ENCODE measurements around the gene VRTN. TPM values are rescaled to one million over a fixed set of nuclear protein-coding genes. Genes with fewer than 3 reads are reported as not detected.
A peak's percentile ranks its signal among the peaks of the same experiment; 100 is the strongest.
"Not testable (repeated sequence)": the region's sequence is repeated elsewhere in the genome, so short reads cannot be mapped to it uniquely, and the experiment has no call there.

VRTN gene
- polyA plus RNA-seq (ENCODE audit: insufficient read length), result not detected

GRCh38 chr14:74348241-74348734 is at the start of gene VRTN:
Gene VRTN, plus strand, starts transcription at chr14:74348471. Its CDS starts 8,313 bp downstream, at chr14:74356784.
- DNase-seq, result no peak

- no peak for DNase-seq
Measured at GRCh38 chr14:74299061-74299545, 49.2 kb upstream of the VRTN start.

- no peak for DNase-seq
Measured at GRCh38 chr14:74301594-74302151, 46.6 kb upstream of the VRTN start.

GRCh38 chr14:74302152-74302628 is 46.1 kb upstream of the VRTN start:
- no peak for DNase-seq

- peak; percentile 92 for DNase-seq
Measured at GRCh38 chr14:74302634-74303569, 45.4 kb upstream of the VRTN start, which contains the start of gene ABCD4. Gene ABCD4, minus strand, starts transcription at chr14:74302934. Its CDS starts 22 bp downstream, at chr14:74302912.

- no peak for DNase-seq
Measured at GRCh38 chr14:74308695-74309094, 39.6 kb upstream of the VRTN start.

GRCh38 chr14:74309125-74310022 is 38.9 kb upstream of the VRTN start:
- DNase-seq, result no peak

- DNase-seq, result no peak
Measured at GRCh38 chr14:74312161-74312560, 36.1 kb upstream of the VRTN start.

- no peak for DNase-seq
Measured at GRCh38 chr14:74313601-74314000, 34.7 kb upstream of the VRTN start.

- DNase-seq, result no peak
Measured at GRCh38 chr14:74314576-74314975, 33.7 kb upstream of the VRTN start.

GRCh38 chr14:74324931-74325361 is 23.3 kb upstream of the VRTN start:
- DNase-seq, result peak; percentile 4

GRCh38 chr14:74325446-74325845 is 22.8 kb upstream of the VRTN start:
- DNase-seq, result no peak

GRCh38 chr14:74326369-74327152 is 21.7 kb upstream of the VRTN start:
- peak; percentile 4 for DNase-seq

GRCh38 chr14:74329950-74330552 is 18.2 kb upstream of the VRTN start:
- DNase-seq, result not testable (repeated sequence)

- DNase-seq, result no peak
Measured at GRCh38 chr14:74333909-74334308, 14.4 kb upstream of the VRTN start.

- DNase-seq, result no peak
Measured at GRCh38 chr14:74346341-74346740, 1.9 kb upstream of the VRTN start.

- no peak for DNase-seq
Measured at GRCh38 chr14:74347097-74347794, 1.0 kb upstream of the VRTN start.

- no peak for DNase-seq
Measured at GRCh38 chr14:74347795-74348100, 523 bp upstream of the VRTN start.

- no peak for DNase-seq
Measured at GRCh38 chr14:74348735-74349463, 628 bp downstream of the VRTN start.

- DNase-seq, result no peak
Measured at GRCh38 chr14:74349757-74350156, 1.5 kb downstream of the VRTN start.
